ENCODE data around the gene RECK.

DNA sequence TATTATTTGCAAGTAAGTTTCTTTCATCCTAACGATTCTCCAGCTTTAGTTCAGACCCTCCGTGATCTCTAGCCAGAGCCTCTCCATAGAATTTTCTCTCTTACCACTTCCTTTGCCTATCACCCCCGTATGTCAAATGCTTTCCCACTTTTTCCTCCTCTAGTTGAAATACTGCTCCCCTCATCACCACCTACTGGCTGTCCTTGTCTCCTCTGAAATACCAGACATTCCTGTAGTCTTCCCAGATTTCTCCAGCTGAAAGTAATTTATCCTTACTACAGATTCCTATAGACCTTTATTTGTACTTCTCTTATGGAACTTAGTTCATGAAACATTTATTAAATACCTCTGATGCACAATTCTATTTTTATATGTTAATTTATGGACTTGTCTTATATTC is 63.8 kb downstream of the RECK start:
- TF ChIP-seq, protein P1, sequence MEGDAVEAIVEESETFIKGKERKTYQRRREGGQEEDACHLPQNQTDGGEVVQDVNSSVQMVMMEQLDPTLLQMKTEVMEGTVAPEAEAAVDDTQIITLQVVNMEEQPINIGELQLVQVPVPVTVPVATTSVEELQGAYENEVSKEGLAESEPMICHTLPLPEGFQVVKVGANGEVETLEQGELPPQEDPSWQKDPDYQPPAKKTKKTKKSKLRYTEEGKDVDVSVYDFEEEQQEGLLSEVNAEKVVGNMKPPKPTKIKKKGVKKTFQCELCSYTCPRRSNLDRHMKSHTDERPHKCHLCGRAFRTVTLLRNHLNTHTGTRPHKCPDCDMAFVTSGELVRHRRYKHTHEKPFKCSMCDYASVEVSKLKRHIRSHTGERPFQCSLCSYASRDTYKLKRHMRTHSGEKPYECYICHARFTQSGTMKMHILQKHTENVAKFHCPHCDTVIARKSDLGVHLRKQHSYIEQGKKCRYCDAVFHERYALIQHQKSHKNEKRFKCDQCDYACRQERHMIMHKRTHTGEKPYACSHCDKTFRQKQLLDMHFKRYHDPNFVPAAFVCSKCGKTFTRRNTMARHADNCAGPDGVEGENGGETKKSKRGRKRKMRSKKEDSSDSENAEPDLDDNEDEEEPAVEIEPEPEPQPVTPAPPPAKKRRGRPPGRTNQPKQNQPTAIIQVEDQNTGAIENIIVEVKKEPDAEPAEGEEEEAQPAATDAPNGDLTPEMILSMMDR (IDR thresholded peaks at IDR 0.05), result no peak
- TF ChIP-seq ZFX (IDR thresholded peaks at IDR 0.05; ENCODE audit: borderline replicate concordance), result no peak
